Left lung (tissue), 10 donors: ENCODE results near the gene PRSS38. TPM values are rescaled to one million over a fixed set of nuclear protein-coding genes. Genes with fewer than 3 reads are reported as not detected.

ENCODE experiments used
- ATAC-seq: fragments of 200-7000 bp; cut with Tn5 transposase; one replicate; pipeline ENCODE4 v1.9.1; 2020; ENCODE audit warnings: moderate library complexity
- DNase-seq, 4 donors: peaks; one replicate each; pipeline ENCODE4 v3.0.0-alpha.2; 2013 to 2020
- H3K27ac ChIP-seq, 2 donors: fragments of 200-600 bp; sonication (generic) in 1 of 2; one replicate each; pipeline versions ENCODE4 v1.5.0 to v1.8.0; 2020 to 2021
- H3K27me3 ChIP-seq, 2 donors: fragments of 200-600 bp; sonication (generic) in 1 of 2; one replicate each; pipeline versions ENCODE4 v1.5.0 to v1.8.0; 2020 to 2021
- H3K36me3 ChIP-seq, 2 donors: fragments of 200-600 bp; sonication (generic) in 1 of 2; one replicate each; pipeline versions ENCODE4 v1.5.0 to v1.8.0; 2020 to 2021
- H3K4me1 ChIP-seq, 2 donors: fragments of 200-600 bp; one replicate each; pipeline ENCODE4 v1.8.0; 2021
- H3K4me3 ChIP-seq, 2 donors: fragments of 200-600 bp; sonication (generic) in 1 of 2; one replicate each; pipeline versions ENCODE4 v1.5.0 to v1.8.0; 2020 to 2021; ENCODE audit warnings: mild to moderate bottlenecking in 1 of 2
- H3K9me3 ChIP-seq, 2 donors: fragments of 200-600 bp; sonication (generic) in 1 of 2; one replicate each; pipeline versions ENCODE4 v1.5.0 to v1.8.0; 2020 to 2021
- CTCF ChIP-seq, 2 donors: fragments of 200-600 bp; sonication (generic) in 1 of 2; IDR thresholded peaks; one replicate each; pipeline versions ENCODE4 v1.5.0 to v1.8.0; 2021; ENCODE audit warnings: antibody characterized with exemption in 2 of 2
- intact Hi-C, 2 donors: fragments of 100-400 bp; cut with DNase I; formaldehyde crosslinking; loops; one replicate each; pipeline versions ENCODE4 v1.11.2 to v1.14.2; 2022
- polyA plus RNA-seq, 6 donors: library from polyadenylated mRNA; unstranded; fragments of 120-200 nt; gene quantifications; one replicate each; pipeline ENCODE4 v1.2.1, GENCODE V29; 2013; ENCODE audit not compliant: insufficient read length in 6 of 6
- total RNA-seq, 2 donors: library from RNA; stranded (reverse); fragmentation: NEBNext Ultra II Directional; extraction: Animal tissue kit (Norgen Biotek cat#: 25700); gene quantifications; one replicate each; pipeline ENCODE4 v1.2.1, GENCODE V29; 2021
- donor health status: DM: no; HTN: yes; CAD: no.
- donor health status: DM: no; HTN: no; CAD: no.

Gene PRSS38
- total and polyA plus RNA-seq, 8 donors, result not detected

GRCh38 chr1:227886503-227886961, 71.1 kb downstream of the PRSS38 start:
- Histone ChIP-seq H3K4me1 (peaks cover 17 to 27% of the 10 kb centered on the region in 2 donors), H3K27ac (peak overlapping the region; percentile 49 to 73), H3K27me3 (peaks cover 0 to 23% of the 10 kb centered on the region in 2 donors), H3K36me3 (no peaks in the 10 kb centered on the region), H3K4me3 (peak overlapping the region; percentile 24 to 47), H3K9me3 (no peaks in the 10 kb centered on the region)
- DNase-seq, result peak; percentile 19 to 73 (median 38)
- TF ChIP-seq CTCF (IDR thresholded peaks at IDR 0.05), result no peak
- intact Hi-C loops, result no loop called here
- no peak for ATAC-seq

- ATAC-seq, result peak; percentile 55
- H3K27me3 ChIP-seq, result peaks cover 0 to 23% of the 10 kb centered on the region in 2 donors
- intact Hi-C loops, result no loop called here
These were observed 71.7 kb downstream of the PRSS38 start for GRCh38 chr1:227886993-227887696.

GRCh38 chr1:227887697-227888403, 72.4 kb downstream of the PRSS38 start:
- peaks cover 0 to 23% of the 10 kb centered on the region in 2 donors for H3K27me3 ChIP-seq
- H3K9me3 ChIP-seq, result no peaks in the 10 kb centered on the region
- intact Hi-C loops, result no loop called here
- H3K27ac ChIP-seq, result peak overlapping the region; percentile 49 to 73
- H3K4me3 ChIP-seq, result peak overlapping the region; percentile 24 to 47
- peaks cover 17 to 27% of the 10 kb centered on the region in 2 donors for H3K4me1 ChIP-seq
- TF ChIP-seq CTCF (IDR thresholded peaks at IDR 0.05), result no peak
- ATAC-seq (peak; percentile 63), DNase-seq (peak; percentile 37 to 83 (median 65))
- no peaks in the 10 kb centered on the region for H3K36me3 ChIP-seq

More at GRCh38 chr1:227886993-227887696, 71.7 kb downstream of the PRSS38 start:
- peak overlapping the region; percentile 49 to 73 for H3K27ac ChIP-seq
- H3K9me3 ChIP-seq, result no peaks in the 10 kb centered on the region
- peak overlapping the region; percentile 24 to 47 for H3K4me3 ChIP-seq
- H3K36me3 ChIP-seq, result no peaks in the 10 kb centered on the region
- H3K4me1 ChIP-seq, result peaks cover 17 to 27% of the 10 kb centered on the region in 2 donors
- DNase-seq, result peak; percentile 65 to 91 (median 84)
- no peak for TF ChIP-seq CTCF (IDR thresholded peaks at IDR 0.05)

GRCh38 chr1:227888404-227889046, 73.0 kb downstream of the PRSS38 start:
- Histone ChIP-seq H3K4me1 (peaks cover 17 to 27% of the 10 kb centered on the region in 2 donors), H3K36me3 (no peaks in the 10 kb centered on the region), H3K27ac (peak overlapping the region in 1 of 2 donors; percentile 73), H3K4me3 (no peak overlapping the region), H3K9me3 (no peaks in the 10 kb centered on the region), H3K27me3 (peaks cover 0 to 23% of the 10 kb centered on the region in 2 donors)
- no peak for ATAC-seq
- intact Hi-C loops, result no loop called here
- no peak for TF ChIP-seq CTCF (IDR thresholded peaks at IDR 0.05)
- DNase-seq, result peak in 1 of 4 donors; percentile 53
